Osteoblast (primary cell): ENCODE data around the gene CINP. TPM values are rescaled to one million over a fixed set of nuclear protein-coding genes. Genes with fewer than 3 reads are reported as not detected.
A peak's percentile ranks its signal among the peaks of the same experiment; 100 is the strongest.

Source experiments
- DNase-seq: peaks from one replicate; pipeline ENCODE4 v3.0.0; 2011; ENCODE audit warnings: low spot score, mixed read lengths; ENCODE audit not compliant: insufficient read length; ENCODE audit errors: missing footprints
- H2AFZ ChIP-seq: 2 replicates; pipeline ENCODE4 v1.6.0; 2011; ENCODE audit warnings: mild to moderate bottlenecking, low read length
- H3K27ac ChIP-seq: 2 replicates; pipeline ENCODE4 v1.5.1; 2011; ENCODE audit warnings: mild to moderate bottlenecking, low read depth, low read length, moderate library complexity
- H3K27me3 ChIP-seq: 2 replicates; pipeline ENCODE4 v1.6.0; 2012; ENCODE audit warnings: mild to moderate bottlenecking, control low read depth, inconsistent platforms, low read length, moderate library complexity; ENCODE audit not compliant: insufficient read depth
- H3K36me3 ChIP-seq: 2 replicates; pipeline ENCODE4 v1.5.1; 2011; ENCODE audit warnings: mild to moderate bottlenecking, low read length, control low read depth, moderate library complexity; ENCODE audit not compliant: insufficient read depth
- H3K4me1 ChIP-seq: 2 replicates; pipeline ENCODE4 v1.5.1; 2011; ENCODE audit warnings: mild to moderate bottlenecking, low read length, control low read depth, moderate library complexity; ENCODE audit not compliant: insufficient read depth
- H3K4me2 ChIP-seq: 2 replicates; pipeline ENCODE4 v1.6.0; 2011; ENCODE audit warnings: mild to moderate bottlenecking, low read length; ENCODE audit not compliant: insufficient read depth
- H3K4me3 ChIP-seq: fragments of 200-600 bp; sonication (generic); 3 replicates; pipeline ENCODE4 v1.5.1; 2012; ENCODE audit warnings: mild to moderate bottlenecking, low read length, inconsistent platforms; ENCODE audit not compliant: insufficient read depth
- H3K79me2 ChIP-seq: 2 replicates; pipeline ENCODE4 v1.6.0; 2012; ENCODE audit warnings: mild to moderate bottlenecking, low read length, control low read depth, inconsistent platforms; ENCODE audit not compliant: insufficient read depth
- H3K9me3 ChIP-seq: 2 replicates; pipeline ENCODE4 v1.5.1; 2011; ENCODE audit warnings: low read depth, low read length, control low read depth
- H4K20me1 ChIP-seq: 2 replicates; pipeline ENCODE4 v1.6.0; 2012; ENCODE audit warnings: mild to moderate bottlenecking, low read length, control low read depth; ENCODE audit not compliant: insufficient read depth
- CTCF ChIP-seq: IDR thresholded peaks from 2 replicates; pipeline ENCODE4 v1.5.1; 2011; ENCODE audit warnings: mild to moderate bottlenecking, low read depth, low read length, moderate library complexity; ENCODE audit errors: extremely low read depth
- total RNA-seq: library from RNA; depleted of rRNA; stranded (reverse); fragments of >200 nt; gene quantifications from 2 replicates; pipeline ENCODE4 v1.2.3, GENCODE V29; 2012

Gene CINP
- total RNA-seq, 1 donor, result 49.2 TPM

- H3K4me2 ChIP-seq, result no peak overlapping the region
- H3K4me1 ChIP-seq, result no peaks in the 10 kb centered on the region
- H3K27ac ChIP-seq, result no peak overlapping the region
- H3K27me3 ChIP-seq, result no peaks in the 10 kb centered on the region
- peaks cover 4% of the 10 kb centered on the region for H3K36me3 ChIP-seq
- H3K9me3 ChIP-seq, result no peaks in the 10 kb centered on the region
- no peak overlapping the region for H2AFZ ChIP-seq
- no peak for TF ChIP-seq CTCF
- no peak overlapping the region for H3K4me3 ChIP-seq
- no peaks in the 10 kb centered on the region for H4K20me1 ChIP-seq
- peaks cover 3% of the 10 kb centered on the region for H3K79me2 ChIP-seq
- DNase-seq, result no peak
Measured at GRCh38 chr14:102396521-102396920, 33.8 kb upstream of the CINP start.

GRCh38 chr14:102394717-102395375 lies 32.2 kb upstream of the CINP start:
- H3K4me3 ChIP-seq, result no peak overlapping the region
- no peaks in the 10 kb centered on the region for H3K36me3 ChIP-seq
- H3K27ac ChIP-seq, result no peak overlapping the region
- no peaks in the 10 kb centered on the region for H3K27me3 ChIP-seq
- H3K9me3 ChIP-seq, result no peaks in the 10 kb centered on the region
- H3K4me1 ChIP-seq, result peaks cover 7% of the 10 kb centered on the region
- H2AFZ ChIP-seq, result no peak overlapping the region
- DNase-seq, result no peak
- H3K4me2 ChIP-seq, result no peak overlapping the region
- peaks cover 3% of the 10 kb centered on the region for H3K79me2 ChIP-seq
- no peak for TF ChIP-seq CTCF
- H4K20me1 ChIP-seq, result no peaks in the 10 kb centered on the region

GRCh38 chr14:102392506-102392905 lies 29.8 kb upstream of the CINP start:
- Histone ChIP-seq H3K4me3 (no peak overlapping the region), H2AFZ (no peak overlapping the region), H4K20me1 (no peaks in the 10 kb centered on the region), H3K27me3 (no peaks in the 10 kb centered on the region), H3K27ac (no peak overlapping the region), H3K36me3 (no peaks in the 10 kb centered on the region), H3K79me2 (peaks cover 3% of the 10 kb centered on the region), H3K4me1 (peaks cover 7% of the 10 kb centered on the region), H3K9me3 (no peaks in the 10 kb centered on the region), H3K4me2 (no peak overlapping the region)
- DNase-seq, result no peak
- TF ChIP-seq CTCF, result no peak

DNA sequence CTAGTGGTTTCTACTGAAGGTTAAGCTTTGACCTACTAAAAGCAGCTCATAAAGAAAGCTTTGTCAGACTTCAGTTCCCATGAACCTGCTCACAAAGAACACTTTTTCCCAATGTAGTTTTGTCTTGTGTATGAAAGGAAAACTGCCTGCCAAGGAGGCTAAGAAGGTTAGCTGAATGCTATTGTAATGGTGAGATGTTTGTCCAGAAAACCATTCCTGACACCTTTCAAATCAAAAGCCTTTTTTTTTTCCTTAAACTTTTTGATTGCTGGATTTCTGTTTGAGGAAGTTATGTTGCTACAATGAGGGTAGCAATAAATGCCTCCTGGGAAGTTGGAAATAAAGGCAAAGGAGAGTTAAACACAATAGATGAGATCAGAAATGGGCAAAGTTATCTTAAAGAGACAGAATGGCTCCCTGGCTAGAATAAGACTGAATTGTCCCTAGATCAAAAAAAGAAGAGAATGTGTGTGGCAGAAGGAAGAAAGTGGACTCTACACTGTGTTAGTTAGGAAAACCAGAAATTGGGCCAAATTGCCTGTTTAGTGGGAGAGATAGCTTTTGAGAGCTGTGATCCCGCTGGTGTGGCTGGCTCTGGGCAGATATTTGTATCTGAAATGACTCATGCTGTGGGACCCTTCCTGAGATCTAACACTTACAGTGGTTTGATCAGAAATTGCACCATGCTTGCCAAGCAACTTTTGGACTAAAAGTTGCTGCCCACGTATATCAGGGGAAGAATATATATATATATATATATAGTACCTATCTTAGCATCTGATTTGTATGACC lies 27.6 kb upstream of the CINP start:
- Histone ChIP-seq H3K9me3 (no peaks in the 10 kb centered on the region), H3K4me1 (peaks cover 7% of the 10 kb centered on the region), H3K4me3 (no peak overlapping the region), H3K79me2 (peaks cover 3% of the 10 kb centered on the region), H3K27me3 (no peaks in the 10 kb centered on the region), H3K27ac (no peak overlapping the region), H2AFZ (no peak overlapping the region), H4K20me1 (no peaks in the 10 kb centered on the region), H3K36me3 (peaks cover 3% of the 10 kb centered on the region), H3K4me2 (no peak overlapping the region)
- TF ChIP-seq CTCF, result no peak
- peak; percentile 11 for DNase-seq
